ENCODE measurements around the gene C17orf114.

DNA sequence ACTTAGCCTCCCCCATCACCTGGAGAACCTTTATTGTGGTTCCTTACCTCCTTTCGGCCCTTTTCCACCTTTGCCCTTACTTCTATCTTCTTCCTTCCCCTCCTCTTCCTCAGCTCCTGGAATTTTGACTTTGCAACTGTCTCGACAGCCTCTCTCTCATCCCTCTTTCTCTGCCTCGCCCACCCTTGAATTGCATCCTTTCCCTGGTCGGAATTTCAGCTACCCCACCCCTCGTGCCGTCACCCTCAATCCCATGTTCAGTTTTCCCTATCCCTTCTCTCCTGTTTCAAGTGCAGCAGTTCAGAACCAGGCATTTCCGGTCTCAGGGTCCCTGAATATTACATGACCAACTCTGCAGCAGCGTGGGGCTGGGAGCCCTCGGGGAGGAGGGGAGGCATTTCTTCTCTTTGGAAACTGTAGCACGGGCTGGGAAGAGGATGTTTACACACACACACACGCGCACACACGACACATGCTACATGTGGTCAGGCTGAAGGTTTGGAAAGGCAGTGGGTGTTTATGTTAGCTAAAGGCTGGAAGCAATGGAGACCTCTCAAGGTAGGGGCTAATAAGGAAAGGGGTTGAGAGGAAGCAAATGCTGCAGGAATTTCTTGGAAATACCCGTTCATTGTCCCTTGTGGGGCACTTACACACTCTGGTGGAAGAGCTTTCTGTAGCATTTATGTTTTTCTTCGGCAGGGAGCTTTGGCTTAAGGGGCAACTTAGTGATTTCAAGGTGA lies 32.0 kb upstream of the C17orf114 start:
- TF ChIP-seq, protein P1, sequence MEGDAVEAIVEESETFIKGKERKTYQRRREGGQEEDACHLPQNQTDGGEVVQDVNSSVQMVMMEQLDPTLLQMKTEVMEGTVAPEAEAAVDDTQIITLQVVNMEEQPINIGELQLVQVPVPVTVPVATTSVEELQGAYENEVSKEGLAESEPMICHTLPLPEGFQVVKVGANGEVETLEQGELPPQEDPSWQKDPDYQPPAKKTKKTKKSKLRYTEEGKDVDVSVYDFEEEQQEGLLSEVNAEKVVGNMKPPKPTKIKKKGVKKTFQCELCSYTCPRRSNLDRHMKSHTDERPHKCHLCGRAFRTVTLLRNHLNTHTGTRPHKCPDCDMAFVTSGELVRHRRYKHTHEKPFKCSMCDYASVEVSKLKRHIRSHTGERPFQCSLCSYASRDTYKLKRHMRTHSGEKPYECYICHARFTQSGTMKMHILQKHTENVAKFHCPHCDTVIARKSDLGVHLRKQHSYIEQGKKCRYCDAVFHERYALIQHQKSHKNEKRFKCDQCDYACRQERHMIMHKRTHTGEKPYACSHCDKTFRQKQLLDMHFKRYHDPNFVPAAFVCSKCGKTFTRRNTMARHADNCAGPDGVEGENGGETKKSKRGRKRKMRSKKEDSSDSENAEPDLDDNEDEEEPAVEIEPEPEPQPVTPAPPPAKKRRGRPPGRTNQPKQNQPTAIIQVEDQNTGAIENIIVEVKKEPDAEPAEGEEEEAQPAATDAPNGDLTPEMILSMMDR (IDR thresholded peaks at IDR 0.05): no peak
- no peak for TF ChIP-seq POLR2A (IDR thresholded peaks at IDR 0.05)

All from testis (tissue), 2 donors.